ENCODE results near the gene EEF1AKMT1.
"Not testable (repeated sequence)": the region's sequence is repeated elsewhere in the genome, so short reads cannot be mapped to it uniquely, and the experiment has no call there.

DNA sequence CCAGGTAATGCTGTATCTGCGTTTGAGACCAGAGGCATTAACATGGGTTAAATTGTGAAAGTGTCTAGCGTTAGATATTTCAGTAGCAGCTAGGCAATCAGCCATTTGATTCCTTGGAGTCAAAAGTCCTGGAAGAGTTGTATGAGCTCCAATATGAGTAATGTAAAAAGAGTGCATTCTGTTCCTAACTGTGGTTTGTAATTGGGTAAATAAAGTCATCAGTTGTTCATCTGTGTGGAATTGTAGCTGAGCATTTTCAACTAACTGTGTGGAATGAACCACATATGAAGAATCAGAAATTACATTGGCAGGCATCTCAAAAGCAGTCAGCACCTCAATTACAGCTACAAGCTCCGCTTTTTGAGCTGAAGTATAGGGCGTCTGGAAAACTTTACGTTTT, 92.3 kb downstream of the EEF1AKMT1 start:
- TF ChIP-seq ZFP30 (CRISPR knock-in tag; IDR thresholded peaks at IDR 0.05); SNAI2 (CRISPR knock-in tag; IDR thresholded peaks at IDR 0.05); CSDC2 (CRISPR knock-in tag; IDR thresholded peaks at IDR 0.05); PPARA (CRISPR knock-in tag; IDR thresholded peaks at IDR 0.05; ENCODE audit: borderline replicate concordance): not testable (repeated sequence)

All from SK-N-SH treated with all-trans-retinoic acid at 6 μM for 48 hours (cell line).